GM10847 (cell line): Measurements from ENCODE around the gene SLC15A4.

Experiments used
- POLR2A ChIP-seq: IDR thresholded peaks from 2 replicates; pipeline ENCODE4 v1.6.1; 2011; ENCODE audit not compliant: insufficient read length; ENCODE audit errors: extremely low read depth

The SLC15A4 gene

DNA sequence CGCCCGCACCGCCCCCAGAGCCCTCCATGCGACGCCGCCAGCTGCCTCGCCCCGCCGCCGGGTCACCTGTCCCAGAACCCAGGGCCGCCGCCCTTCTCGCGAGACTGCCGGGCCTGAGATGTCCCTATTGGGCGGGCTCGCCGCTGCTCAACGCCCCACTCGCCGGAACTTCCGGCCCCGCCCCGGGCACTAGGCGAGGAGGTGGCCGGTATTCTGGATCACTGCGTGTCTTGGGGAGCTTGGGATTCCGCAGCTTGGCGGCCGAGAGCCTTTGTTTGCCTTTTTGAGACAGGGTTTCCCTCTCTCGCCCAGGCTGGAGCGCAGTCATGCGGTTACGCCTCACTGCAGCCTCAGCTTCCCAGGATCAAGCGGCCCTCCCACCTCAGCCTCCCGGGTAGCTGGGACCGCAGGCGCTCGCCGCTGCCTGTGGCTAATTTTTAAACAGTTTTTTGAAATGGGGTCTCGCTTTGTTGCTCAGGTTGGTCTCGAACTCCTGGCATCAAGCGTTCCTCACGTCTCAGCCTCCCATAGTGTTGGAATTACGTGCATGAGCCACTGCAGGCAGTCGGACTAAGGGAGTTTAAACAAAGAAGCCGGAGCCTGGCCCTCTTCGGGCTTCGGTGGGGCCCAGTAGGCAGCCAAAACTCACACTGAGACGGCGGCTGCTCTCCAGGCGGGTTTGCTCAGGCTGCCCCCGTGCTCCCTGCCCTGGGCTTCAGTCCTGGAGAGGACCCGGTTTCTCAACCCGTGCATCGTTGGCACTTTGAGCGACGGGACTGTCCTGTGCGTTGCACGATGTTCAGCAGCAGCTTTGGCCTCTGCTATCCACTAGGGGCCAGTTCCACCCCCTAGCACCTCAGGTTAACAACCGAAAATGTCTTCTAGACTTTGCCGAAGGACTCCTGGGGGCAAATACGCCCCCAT, at the start of gene SLC15A4:
SLC15A4 (minus strand) TSS at position 43 of the 924 bp plus-strand sequence; CDS start at position 28, 15 bp downstream.
- TF ChIP-seq POLR2A, result peak; percentile 95

DNA sequence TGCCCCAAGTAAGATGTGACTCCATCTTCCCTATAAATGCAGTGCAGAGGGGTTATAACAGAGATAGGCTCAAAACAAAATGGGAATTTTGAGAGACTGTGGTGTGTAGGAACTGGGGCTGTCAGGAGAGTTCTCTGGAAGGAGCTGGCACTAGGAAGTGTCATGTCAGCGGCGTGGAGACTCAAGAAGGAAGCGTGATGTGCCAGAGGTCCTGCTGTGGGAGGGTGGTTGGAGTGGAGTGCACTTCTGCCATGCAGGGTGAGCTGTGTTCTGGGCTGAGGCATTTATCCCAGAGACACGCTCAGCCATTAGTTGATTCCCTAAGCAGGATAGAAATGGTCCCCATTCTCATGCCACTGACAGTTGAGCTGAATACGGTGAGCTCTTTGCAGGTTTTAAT, 48.5 kb upstream of the SLC15A4 start:
- no peak for TF ChIP-seq POLR2A

DNA sequence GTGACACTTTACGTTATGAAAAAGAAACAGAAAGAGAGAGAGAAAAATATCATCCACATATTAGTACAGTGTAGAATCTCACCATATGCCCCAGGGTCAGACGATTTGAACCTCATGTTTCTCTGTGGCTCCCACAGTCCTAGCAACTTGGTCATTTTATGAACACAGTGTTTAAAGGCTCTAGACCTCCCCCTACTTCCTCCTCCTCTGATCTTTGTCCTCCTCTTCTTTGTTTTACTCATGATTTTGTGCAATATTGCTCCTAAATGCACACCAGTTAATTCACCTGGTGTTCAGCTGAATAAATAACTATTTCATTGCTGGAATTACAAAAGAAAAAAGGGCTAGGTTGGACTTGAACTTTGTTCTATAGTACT, 47.7 kb upstream of the SLC15A4 start:
- no peak for TF ChIP-seq POLR2A

DNA sequence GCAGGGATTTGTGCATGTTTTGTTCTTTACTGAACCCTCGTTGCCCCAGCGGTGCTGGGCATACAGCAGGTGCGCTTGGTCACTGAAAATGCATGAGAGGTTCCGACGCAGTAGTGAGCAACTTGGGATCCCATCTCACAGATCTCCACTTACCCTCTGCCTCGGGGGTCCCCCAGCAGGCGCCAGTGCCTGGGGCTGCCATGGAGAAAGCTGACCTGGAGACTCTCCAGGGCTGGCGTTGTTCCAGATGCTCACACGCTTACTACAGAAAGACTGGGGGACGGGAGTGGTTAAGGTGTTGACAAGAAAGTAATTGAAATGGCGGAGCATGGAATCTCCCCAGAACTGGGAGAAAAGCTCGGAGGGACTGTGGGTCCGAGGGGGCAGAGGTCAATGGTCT, 43.7 kb upstream of the SLC15A4 start:
- no peak for TF ChIP-seq POLR2A

DNA sequence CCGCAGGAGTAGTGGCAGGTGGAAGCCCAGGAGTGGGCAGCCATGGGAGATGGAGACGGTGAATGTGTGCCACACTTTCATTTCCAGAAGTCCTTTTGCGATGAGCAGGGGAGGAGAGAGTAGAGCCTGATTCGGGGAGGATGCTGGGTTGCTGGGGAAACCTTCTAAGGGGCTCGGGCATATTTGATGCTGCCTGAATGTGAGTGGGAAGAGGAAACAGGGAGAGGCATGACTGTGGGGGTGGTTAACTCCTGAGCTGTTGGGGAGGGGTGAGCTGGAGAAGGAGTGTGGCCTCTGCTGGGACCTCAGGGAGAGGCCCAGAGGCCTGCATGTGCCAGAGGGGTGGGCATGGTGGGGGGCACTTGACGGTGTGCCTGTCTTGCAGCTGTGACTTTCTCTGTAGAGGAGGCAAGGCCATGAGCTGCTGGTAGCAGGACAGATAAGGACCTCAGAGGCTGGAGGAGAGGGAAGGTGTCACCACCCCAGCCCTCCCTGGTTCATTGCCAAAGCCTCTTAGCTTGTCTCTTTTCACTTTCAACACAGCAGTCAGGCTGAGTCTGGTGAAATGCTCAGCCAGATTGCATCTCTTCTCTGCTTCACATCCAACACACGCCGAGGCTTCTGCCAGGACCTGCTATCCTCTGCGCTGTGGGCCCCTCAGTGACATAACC, 40.9 kb upstream of the SLC15A4 start:
- TF ChIP-seq POLR2A, result no peak

DNA sequence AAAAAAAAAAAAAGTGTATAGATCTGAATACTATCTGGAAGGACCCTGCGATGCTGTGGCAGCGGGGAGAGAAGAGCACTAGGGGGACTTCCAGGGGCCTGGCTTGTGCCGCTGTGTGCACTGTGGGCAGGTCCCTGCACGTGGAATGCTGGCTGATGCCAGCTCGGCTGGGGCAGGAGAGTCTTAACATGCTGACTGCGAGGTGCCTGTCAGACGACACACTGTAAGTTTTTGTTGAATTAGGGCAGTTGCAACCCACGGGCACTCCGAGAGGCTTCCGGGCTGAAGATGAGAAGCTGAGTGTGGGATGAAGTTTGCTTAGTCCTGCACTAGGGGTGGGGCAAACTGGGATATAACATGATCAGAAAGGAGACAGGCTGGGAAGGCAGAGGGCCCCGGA, 40.2 kb upstream of the SLC15A4 start:
- no peak for TF ChIP-seq POLR2A

DNA sequence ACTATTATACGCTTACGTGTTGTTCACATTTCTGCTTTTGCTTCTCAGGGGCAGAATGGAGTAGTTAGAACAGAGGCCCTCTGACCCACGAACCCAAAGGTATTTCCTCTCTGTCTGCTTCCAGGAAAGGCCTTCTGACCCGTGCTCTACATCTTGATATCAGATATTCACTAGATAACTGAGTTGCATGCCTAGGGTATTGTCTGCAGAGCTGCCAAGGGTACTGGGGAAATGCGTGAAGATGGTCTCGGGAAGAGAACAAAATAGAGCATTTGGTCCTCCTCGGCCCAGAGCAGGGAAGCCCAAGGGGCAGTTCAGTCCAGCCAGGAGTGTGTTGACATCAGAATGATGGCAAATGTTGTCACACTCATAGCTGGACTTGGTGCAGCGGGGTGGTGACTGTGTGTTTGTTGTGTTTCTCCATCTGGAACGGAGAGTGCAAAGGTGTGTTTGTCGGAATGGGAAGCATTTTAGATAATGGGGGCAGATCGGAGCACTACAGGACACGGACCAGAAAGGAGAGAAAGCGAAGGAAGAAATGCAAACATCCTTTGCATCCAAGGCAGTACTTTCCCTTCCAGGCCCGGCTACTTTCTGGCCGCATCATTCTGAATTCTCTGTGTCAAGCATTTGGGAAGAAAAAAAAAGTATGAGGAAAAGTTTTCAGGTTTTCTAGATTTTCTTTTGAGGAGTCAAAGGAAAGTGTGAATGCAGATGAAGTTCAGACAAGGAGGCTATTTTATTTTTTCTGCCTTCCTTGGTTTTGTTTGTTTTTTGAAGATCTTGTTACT, 37.7 kb upstream of the SLC15A4 start:
- no peak for TF ChIP-seq POLR2A

DNA sequence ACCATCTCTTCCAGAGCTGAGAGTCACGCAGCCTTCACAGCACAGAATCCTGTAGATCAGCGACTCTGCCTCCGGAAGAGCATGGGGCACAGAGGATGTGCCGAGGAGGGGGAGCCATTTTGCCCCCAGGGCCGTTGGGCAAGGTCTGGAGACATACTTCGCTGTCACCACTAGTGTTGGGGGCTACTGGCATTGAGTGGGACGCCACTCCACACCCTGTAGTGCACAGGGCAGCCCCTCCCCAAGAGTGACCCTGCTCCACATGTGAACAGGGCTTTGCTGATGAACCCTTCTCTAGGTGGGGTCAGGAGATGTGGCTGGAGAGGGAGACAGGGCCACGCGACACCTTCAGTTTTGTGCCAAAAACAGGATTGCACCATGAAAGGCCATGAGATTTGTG, 35.6 kb upstream of the SLC15A4 start:
- TF ChIP-seq POLR2A, result no peak

DNA sequence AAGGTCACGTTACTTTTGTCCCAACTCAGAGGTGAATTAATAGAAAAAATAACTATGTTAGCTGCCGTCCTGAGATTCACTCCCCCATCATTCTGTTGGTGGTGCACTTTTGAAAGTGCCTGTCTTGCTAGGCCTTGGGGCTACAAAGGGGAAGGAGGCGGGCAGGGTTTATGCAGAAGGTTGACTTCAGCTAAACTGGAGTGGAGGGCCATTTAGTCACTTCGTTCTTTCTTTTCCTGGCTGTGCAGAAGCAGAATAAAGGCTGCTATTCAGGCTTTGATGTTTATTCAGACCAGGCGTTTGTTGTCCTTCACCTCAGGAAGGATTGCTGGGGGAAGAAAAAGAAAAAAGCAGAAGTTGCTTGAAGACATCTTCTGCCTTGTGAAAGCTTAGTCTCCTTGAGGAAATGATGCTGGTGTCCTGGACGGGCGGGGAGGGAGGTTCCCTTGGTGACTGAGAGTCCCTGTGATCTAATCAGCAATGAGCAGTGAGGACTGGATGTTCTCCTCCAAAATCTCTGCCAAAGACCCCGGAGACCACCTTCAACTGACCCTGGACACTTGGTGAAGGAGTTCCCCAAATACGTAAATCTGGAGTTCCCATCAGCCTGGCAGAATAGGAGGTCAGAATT, 33.5 kb upstream of the SLC15A4 start:
- TF ChIP-seq POLR2A, result no peak

DNA sequence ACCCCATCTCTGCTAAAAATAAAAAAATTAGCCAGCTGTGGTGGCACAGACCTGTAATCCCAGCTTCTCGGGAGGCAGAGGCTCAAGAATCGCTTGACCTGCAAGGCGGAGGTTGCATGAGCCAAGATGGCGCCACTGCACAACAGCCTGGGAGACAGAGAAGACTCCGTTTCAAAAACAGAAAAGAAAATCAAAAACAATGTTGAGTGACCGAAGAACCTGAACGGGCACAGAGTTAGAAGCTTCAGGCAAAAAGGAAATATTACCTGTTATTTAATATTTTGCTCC, 33.0 kb upstream of the SLC15A4 start:
- no peak for TF ChIP-seq POLR2A

DNA sequence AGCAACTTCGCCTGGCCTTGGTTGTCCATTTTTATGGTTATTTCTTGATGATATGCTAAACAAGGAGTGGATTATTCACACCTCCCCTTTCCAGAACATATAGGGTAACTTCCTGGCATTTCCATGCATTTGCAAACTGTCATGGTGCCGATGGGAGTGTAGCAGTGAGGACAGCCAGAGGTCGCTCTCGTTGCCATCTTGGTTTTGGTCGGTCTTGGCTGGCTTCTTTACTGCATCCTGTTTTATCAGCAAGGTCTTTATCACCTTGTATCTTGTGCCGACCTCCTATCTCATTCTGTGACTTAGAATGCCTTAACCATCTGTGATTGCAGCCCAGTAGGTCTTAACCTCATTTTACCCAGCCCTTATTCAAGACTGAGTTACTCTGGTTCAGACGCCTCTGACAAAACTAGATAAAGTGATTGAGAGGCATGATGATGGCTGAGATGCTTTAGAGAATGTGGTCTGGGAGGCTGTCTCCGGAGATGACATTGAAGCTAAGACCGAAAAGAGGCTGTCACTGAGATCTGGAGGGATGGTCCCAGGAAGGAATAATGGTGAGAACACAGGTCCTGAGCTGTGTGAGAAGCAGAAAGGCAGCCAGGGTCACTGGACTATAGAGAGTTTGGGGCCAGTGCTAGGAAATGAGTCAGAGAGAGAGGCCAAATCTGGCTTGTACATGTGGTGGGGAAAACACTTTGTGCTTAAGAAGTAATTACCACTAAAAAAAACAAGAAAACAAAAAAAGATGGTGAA, 32.5 kb upstream of the SLC15A4 start:
- no peak for TF ChIP-seq POLR2A

DNA sequence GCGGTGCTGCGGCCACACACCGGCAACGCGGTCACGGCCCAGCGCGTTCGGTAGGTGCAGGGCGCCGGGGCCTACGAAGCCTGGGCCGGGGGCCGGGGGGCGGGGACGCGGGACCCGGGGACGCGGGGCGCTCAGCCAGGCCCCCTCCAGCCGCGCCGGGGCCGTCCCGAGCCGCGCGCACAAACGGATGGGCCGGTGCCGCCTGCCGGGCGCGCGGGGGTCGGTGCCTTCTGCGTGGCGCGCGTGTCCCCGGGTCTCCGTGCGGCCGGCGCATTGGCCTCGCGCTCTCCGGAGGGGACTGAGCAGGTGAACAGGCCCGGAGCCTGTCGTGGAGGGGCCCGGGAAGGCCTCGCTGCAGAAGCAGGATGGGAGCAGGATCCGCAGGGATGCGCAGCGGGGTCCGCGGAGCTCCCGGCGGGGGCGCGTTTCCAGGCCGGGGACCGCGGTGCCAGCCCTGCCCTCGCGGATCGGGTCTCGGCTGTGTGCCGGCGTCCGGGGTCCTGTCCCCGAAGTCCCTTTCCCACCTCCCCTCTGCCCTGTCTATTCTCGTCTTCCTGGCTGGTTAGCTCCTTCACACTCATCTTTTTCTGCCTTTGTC, 29.9 kb upstream of the SLC15A4 start:
- TF ChIP-seq POLR2A, result no peak

DNA sequence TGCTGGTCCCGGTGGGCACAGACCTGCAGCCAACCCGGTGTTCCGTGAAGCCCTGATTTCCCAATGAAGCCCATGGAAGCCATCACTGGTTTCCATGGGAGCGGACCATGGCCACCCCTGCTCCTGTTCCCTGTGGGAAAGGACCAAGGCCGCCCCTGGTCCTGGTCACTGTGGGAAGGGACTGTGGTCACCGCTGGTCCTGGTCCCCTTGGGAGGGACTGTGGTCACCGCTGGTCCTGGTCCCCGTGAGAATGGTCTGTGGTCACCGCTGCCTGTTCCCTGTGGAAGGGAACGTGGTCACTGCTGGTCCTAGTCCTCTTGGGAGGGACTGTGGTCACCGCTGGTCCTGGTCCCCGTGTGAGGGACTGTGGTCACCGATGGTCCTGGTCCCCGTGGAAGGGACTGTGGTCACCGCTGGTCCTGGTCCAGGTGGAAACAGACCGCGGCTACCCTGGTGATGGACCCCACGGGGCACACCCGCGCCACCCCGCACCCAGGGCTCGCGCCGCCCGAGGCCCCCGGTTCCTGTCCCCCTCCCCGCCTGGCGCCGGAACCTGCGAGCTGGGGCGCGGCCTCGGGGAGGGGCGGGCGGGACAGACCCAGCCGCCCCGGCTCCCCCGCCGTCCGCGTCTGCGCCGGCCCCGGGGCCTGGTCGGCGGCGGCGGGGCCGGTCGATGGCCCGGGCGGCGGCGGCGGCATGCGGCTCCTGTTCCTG, 29.3 kb upstream of the SLC15A4 start, which contains the start of gene GLT1D1:
GLT1D1 (plus strand) TSS at position 594 of the 715 bp plus-strand sequence; CDS start at position 698, 104 bp downstream.
- TF ChIP-seq POLR2A, result no peak

DNA sequence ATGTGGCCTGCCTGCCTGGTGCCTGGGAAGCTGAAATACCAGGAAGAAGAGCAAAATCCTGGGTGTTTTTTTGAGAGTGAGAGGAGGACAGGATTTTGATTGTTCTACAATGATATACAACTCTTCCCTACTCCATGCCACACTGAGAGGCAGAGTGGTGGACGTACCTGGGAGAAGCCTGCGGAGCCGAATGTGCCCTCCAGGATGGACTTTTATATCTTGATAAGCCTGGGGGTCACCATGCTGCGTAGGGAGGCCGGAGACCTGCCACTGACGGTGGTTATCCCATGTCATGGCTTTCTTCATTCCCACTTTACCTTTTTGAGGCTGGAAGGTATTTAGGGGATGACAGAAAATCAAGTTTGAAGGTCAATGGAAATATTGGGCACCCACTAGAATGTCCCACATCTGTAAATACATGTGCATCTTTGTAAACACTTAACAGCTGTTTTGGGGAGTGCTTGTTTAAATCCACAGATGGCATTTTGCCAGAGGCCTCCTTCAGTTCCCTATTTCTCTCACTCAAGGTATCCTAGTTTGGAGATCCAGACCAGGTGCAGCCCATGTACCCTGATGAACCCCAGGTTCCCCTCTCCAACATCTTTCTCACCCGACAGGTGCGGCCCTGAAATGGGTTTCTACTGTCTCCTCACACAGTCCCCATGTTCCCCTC, 28.4 kb upstream of the SLC15A4 start:
- no peak for TF ChIP-seq POLR2A
